Natural killer cell (primary cell): ENCODE data around the gene DOCK4. TPM values are rescaled to one million over a fixed set of nuclear protein-coding genes. Genes with fewer than 3 reads are reported as not detected.

ENCODE experiments used
- ATAC-seq, 3 donors: fragments of 150-1000 bp in 2 of 3; fragments of 200-7000 bp in 1 of 3; cut with Tn5 transposase; 1 replicate in 1 of 3; 2 replicates in 2 of 3; pipeline ENCODE4 v1.10.0; 2021; ENCODE audit warnings: mild to moderate bottlenecking in 2 of 3, moderate library complexity in 2 of 3
- DNase-seq, 2 donors: peaks; one replicate each; pipeline versions ENCODE4 v3.0.0 to v3.0.0-alpha.2; 2013 to 2021; ENCODE audit warnings: mixed read lengths in 1 of 2
- H3K27ac ChIP-seq: one replicate; pipeline ENCODE4 v1.5.1; 2013; ENCODE audit warnings: mild to moderate bottlenecking, low read length
- H3K27me3 ChIP-seq: one replicate; pipeline ENCODE4 v1.6.1; 2013; ENCODE audit warnings: low read length; ENCODE audit not compliant: control insufficient read depth, insufficient read depth
- H3K36me3 ChIP-seq: one replicate; pipeline ENCODE4 v1.6.1; 2013; ENCODE audit warnings: low read length; ENCODE audit not compliant: control insufficient read depth, insufficient read depth
- H3K4me1 ChIP-seq: one replicate; pipeline ENCODE4 v1.6.1; 2013; ENCODE audit warnings: low read length; ENCODE audit not compliant: control insufficient read depth, insufficient read depth
- H3K4me3 ChIP-seq: one replicate; pipeline ENCODE4 v1.5.1; 2013; ENCODE audit warnings: low read length
- H3K9me3 ChIP-seq: one replicate; pipeline ENCODE4 v1.6.1; 2013; ENCODE audit warnings: low read length; ENCODE audit not compliant: control insufficient read depth, insufficient read depth
- H3K27ac Mint-ChIP-seq, 2 donors: one replicate each; pipeline ENCODE4 v1.8.0; 2022; ENCODE audit warnings: mild to moderate bottlenecking in 2 of 2, mixed read lengths in 2 of 2, moderate library complexity in 1 of 2
- H3K27me3 Mint-ChIP-seq, 2 donors: one replicate each; pipeline ENCODE4 v1.8.0; 2022; ENCODE audit warnings: low read depth in 2 of 2, mixed read lengths in 2 of 2
- H3K36me3 Mint-ChIP-seq: one replicate; pipeline ENCODE4 v1.8.0; 2022; ENCODE audit warnings: mixed read lengths
- H3K4me1 Mint-ChIP-seq, 2 donors: one replicate each; pipeline ENCODE4 v1.8.0; 2022; ENCODE audit warnings: mixed read lengths in 2 of 2
- H3K4me3 Mint-ChIP-seq: one replicate; pipeline ENCODE4 v1.8.0; 2022; ENCODE audit warnings: mild to moderate bottlenecking, moderate library complexity, mixed read lengths
- H3K9me3 Mint-ChIP-seq, 2 donors: one replicate each; pipeline ENCODE4 v1.8.0; 2022; ENCODE audit warnings: mixed read lengths in 2 of 2
- CTCF ChIP-seq: fragments of 200-600 bp; IDR thresholded peaks from one replicate; pipeline ENCODE4 v1.8.0; 2022; ENCODE audit warnings: antibody characterized with exemption
- WGBS: methylation state at CpG from one replicate; pipeline ENCODE4 v1.1.7; 2013; ENCODE audit warnings: missing lambda C conversion rate; ENCODE audit not compliant: insufficient coverage; 5-methylcytosine and 5-hydroxymethylcytosine counted together
- intact Hi-C: fragments of 100-400 bp; cut with micrococcal nuclease; formaldehyde crosslinking; loops from one replicate; pipeline ENCODE4 v1.14.2; 2022
- total RNA-seq, 4 donors: library from RNA; stranded (reverse); fragments of 120-200 nt in 1 of 4; gene quantifications; one replicate each; pipeline versions ENCODE4 v1.2.3 to v1.2.4, GENCODE V29; 2013 to 2022

DOCK4 gene
- total RNA-seq, 3 donors from 2014 or later (not counting 1 experiment from before 2014, with no cell fraction given), result 0.61 to 2.4 (median 0.89) TPM

- 68% methylated on average over 3 of the region's 4 CpGs for WGBS
- Histone ChIP-seq H3K4me3 (no peak overlapping the region), H3K36me3 (no peaks in the 10 kb centered on the region), H3K27me3 (no peaks in the 10 kb centered on the region), H3K4me1 (no peaks in the 10 kb centered on the region), H3K27ac (no peak overlapping the region), H3K9me3 (no peaks in the 10 kb centered on the region)
- Mint-ChIP-seq H3K27ac (no peak overlapping the region), H3K27me3 (no peaks in the 10 kb centered on the region), H3K9me3 (peaks cover 0 to 2% of the 10 kb centered on the region in 2 donors), H3K4me1 (no peaks in the 10 kb centered on the region), H3K4me3 (no peak overlapping the region), H3K36me3 (no peaks in the 10 kb centered on the region)
- TF ChIP-seq CTCF, result no peak
- no peak for ATAC-seq
- intact Hi-C loops, result no loop called here
- DNase-seq, result no peak
These were observed 155.8 kb downstream of the DOCK4 start for GRCh38 chr7:112050250-112050881.

GRCh38 chr7:112049555-112050249 is 156.5 kb downstream of the DOCK4 start:
- intact Hi-C loops, result no loop called here
- no peaks in the 10 kb centered on the region for H3K9me3 ChIP-seq
- H3K9me3 Mint-ChIP-seq, result peaks cover 4 to 6% of the 10 kb centered on the region in 2 donors
- no peak overlapping the region for H3K4me3 Mint-ChIP-seq
- no peaks in the 10 kb centered on the region for H3K4me1 Mint-ChIP-seq
- no peak overlapping the region for H3K27ac ChIP-seq
- no peak overlapping the region for H3K27ac Mint-ChIP-seq
- no peak for DNase-seq
- H3K27me3 ChIP-seq, result no peaks in the 10 kb centered on the region
- no peaks in the 10 kb centered on the region for H3K27me3 Mint-ChIP-seq
- H3K36me3 ChIP-seq, result no peaks in the 10 kb centered on the region
- no peaks in the 10 kb centered on the region for H3K4me1 ChIP-seq
- WGBS, result no CpG with 5 or more reads among the region's 2 CpGs
- no peak for TF ChIP-seq CTCF
- H3K4me3 ChIP-seq, result no peak overlapping the region
- H3K36me3 Mint-ChIP-seq, result no peaks in the 10 kb centered on the region
- ATAC-seq, result no peak

DNA sequence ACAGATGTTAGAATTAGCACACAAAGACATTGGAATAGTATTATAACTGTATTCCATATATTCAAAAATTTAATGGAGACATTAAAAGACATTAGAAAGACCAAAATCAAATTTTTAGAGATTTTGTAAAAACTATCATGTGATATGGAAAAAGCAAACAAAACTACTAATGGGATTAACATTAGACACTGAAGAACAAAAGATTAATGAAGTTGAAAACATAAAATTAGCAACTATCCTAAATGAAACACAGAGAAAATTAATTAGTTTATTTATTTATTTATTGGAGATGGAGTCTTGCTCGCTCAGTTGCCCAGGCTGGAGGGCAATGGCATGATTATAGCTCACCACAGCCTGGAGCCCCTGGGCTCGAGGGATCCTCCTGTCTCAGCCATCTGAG is 158.8 kb downstream of the DOCK4 start:
- no peak for TF ChIP-seq CTCF
- H3K4me3 Mint-ChIP-seq, result no peak overlapping the region
- WGBS, result 78% methylated on average over 2 of the region's 2 CpGs
- H3K4me1 Mint-ChIP-seq, result no peaks in the 10 kb centered on the region
- no peak for DNase-seq
- no peak overlapping the region for H3K4me3 ChIP-seq
- peaks cover 4 to 9% of the 10 kb centered on the region in 2 donors for H3K9me3 Mint-ChIP-seq
- H3K27ac Mint-ChIP-seq, result no peak overlapping the region
- H3K36me3 ChIP-seq, result no peaks in the 10 kb centered on the region
- H3K27me3 ChIP-seq, result no peaks in the 10 kb centered on the region
- H3K4me1 ChIP-seq, result no peaks in the 10 kb centered on the region
- no peaks in the 10 kb centered on the region for H3K36me3 Mint-ChIP-seq
- no peaks in the 10 kb centered on the region for H3K9me3 ChIP-seq
- no peaks in the 10 kb centered on the region for H3K27me3 Mint-ChIP-seq
- H3K27ac ChIP-seq, result no peak overlapping the region
- intact Hi-C loops, result no loop called here
- no peak for ATAC-seq
